OCI-LY1 (cell line): ENCODE measurements around the gene CUL2.

Experiments used
- CTCF ChIP-seq: fragments of 200-600 bp; sonication (generic), shearing (Covaris generic); IDR thresholded peaks from 2 replicates; pipeline ENCODE4 v1.5.1; 2017; ENCODE audit warnings: mild to moderate bottlenecking, antibody characterized with exemption, low read length, moderate library complexity, mixed read lengths
- EZH2 ChIP-seq: fragments of 200-600 bp; sonication (generic), shearing (Covaris generic); IDR thresholded peaks from 2 replicates; pipeline ENCODE4 v1.8.0; 2017; ENCODE audit warnings: borderline replicate concordance, mixed run types, mild to moderate bottlenecking, antibody characterized with exemption, low read length, moderate library complexity, mixed read lengths

DNA sequence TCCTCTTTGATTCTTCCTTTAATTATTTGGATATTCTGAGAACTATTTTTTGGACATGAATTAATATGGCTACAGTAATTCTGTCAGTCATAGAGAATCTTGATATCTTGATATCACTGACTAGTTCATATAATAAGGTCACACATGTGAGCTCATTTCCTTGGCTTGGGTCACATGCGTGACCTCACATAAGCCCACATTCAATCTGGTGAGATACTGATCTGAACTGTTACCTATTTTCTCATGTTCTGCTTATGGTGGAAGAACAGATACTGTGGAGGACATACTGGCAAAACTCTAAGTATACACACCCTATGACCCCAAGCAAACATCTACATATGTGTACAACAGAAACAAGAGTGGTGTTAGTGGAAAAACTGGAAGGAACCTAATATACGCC lies 44.1 kb downstream of the CUL2 start:
- TF ChIP-seq CTCF (no peak), EZH2 (no peak)
